GM12878 (cell line): ENCODE data around the gene PCARE. TPM values are rescaled to one million over a fixed set of nuclear protein-coding genes. Genes with fewer than 3 reads are reported as not detected.

Source experiments
- ATAC-seq: fragments of 200-7000 bp; cut with Tn5 transposase; 3 replicates; pipeline ENCODE4 v1.9.1; 2020; ENCODE audit warnings: mild to moderate bottlenecking, moderate library complexity
- BruUV-seq: library from RNA; stranded (reverse); fragments of 400-500 nt; replicated peaks from 2 replicates; lab custom pipeline; 2021; lab: Mats Ljungman, UMichigan
- CTCF ChIA-PET: fragments of 300-600 bp; sonication (Branson Sonifier 250); formaldehyde crosslinking; extraction: SDS; loops from one replicate; lab custom pipeline; 2021; ENCODE audit warnings: inconsistent platforms; lab: Yijun Ruan, JAX
- POLR2A ChIA-PET: fragments of 350-600 bp; formaldehyde crosslinking; extraction: SDS; loops from one replicate; lab custom pipeline; 2021; ENCODE audit warnings: inconsistent platforms; lab: Charles Lee
- RAD21 ChIA-PET: fragments of 300-600 bp; sonication (Branson Sonifier 250); formaldehyde crosslinking; loops from one replicate; lab custom pipeline; 2023; ENCODE audit warnings: antibody characterized with exemption; ENCODE audit not compliant: unreplicated experiment; lab: Charles Lee
- SMC1A ChIA-PET: fragments of 300-600 bp; sonication (Branson Sonifier 250); formaldehyde crosslinking; loops from one replicate; lab custom pipeline; 2023; ENCODE audit not compliant: unreplicated experiment, uncharacterized antibody; lab: Charles Lee
- DNase-seq: peaks from one replicate; pipeline ENCODE4 v3.0.0-alpha.2; 2011; ENCODE audit warnings: low read depth, low spot score
- FAIRE-seq: peaks from 3 replicates; lab custom pipeline; 2011; peaks lifted over from hg19 to GRCh38; lab: Jason Lieb, UNC
- H2AFZ ChIP-seq: 2 replicates; pipeline ENCODE4 v1.6.0; 2011; ENCODE audit warnings: low read depth, low read length, control low read depth; ENCODE audit not compliant: control insufficient read depth
- H3K27ac ChIP-seq: 2 replicates; pipeline ENCODE4 v1.5.1; 2011; ENCODE audit warnings: control low read depth; ENCODE audit not compliant: control insufficient read depth, insufficient read depth
- H3K27me3 ChIP-seq, 2 experiments: replicated peaks in 1 of 2; 2 replicates each; pipeline versions ENCODE4 v1.6.0 to v1.6.1; 2011; ENCODE audit warnings: low read length in 1 of 2; ENCODE audit not compliant: control insufficient read depth in 2 of 2, insufficient read depth in 2 of 2
- H3K36me3 ChIP-seq, 2 experiments: 2 replicates each; pipeline ENCODE4 v1.5.1; 2011; ENCODE audit warnings: low read length in 1 of 2; ENCODE audit not compliant: control insufficient read depth in 2 of 2, insufficient read depth in 2 of 2
- H3K4me1 ChIP-seq: 2 replicates; pipeline ENCODE4 v1.6.1; 2011; ENCODE audit warnings: mild to moderate bottlenecking, low read length, moderate library complexity, mixed read lengths; ENCODE audit not compliant: control insufficient read depth, insufficient read depth
- H3K4me2 ChIP-seq: 2 replicates; pipeline ENCODE4 v1.6.0; 2011; ENCODE audit warnings: control low read depth; ENCODE audit not compliant: control insufficient read depth, insufficient read depth
- H3K4me3 ChIP-seq: fragments of 200-600 bp; sonication (generic); 2 replicates; pipeline ENCODE4 v1.5.1; 2016
- H3K79me2 ChIP-seq: 2 replicates; pipeline ENCODE4 v1.6.0; 2011; ENCODE audit warnings: low read length; ENCODE audit not compliant: control insufficient read depth, insufficient read depth
- H3K9ac ChIP-seq: 2 replicates; pipeline ENCODE4 v1.8.0; 2011; ENCODE audit warnings: low read length, control low read depth, mixed read lengths; ENCODE audit not compliant: control insufficient read depth, insufficient read depth
- H3K9me3 ChIP-seq: replicated peaks from 3 replicates; pipeline ENCODE4 v1.5.1; 2011; ENCODE audit warnings: mild to moderate bottlenecking, low read length; ENCODE audit not compliant: control insufficient read depth, insufficient read depth
- H4K20me1 ChIP-seq: 2 replicates; pipeline ENCODE4 v1.6.0; 2011; ENCODE audit not compliant: control insufficient read depth, insufficient read depth
- BACH1 ChIP-seq: fragments of 450-650 bp; IDR thresholded peaks from 2 replicates; pipeline ENCODE4 v1.6.1; 2017; ENCODE audit warnings: mild to moderate bottlenecking, borderline replicate concordance
- BMI1 ChIP-seq: fragments of 450-650 bp; IDR thresholded peaks from 2 replicates; pipeline ENCODE4 v1.6.1; 2016; ENCODE audit warnings: mild to moderate bottlenecking, moderate library complexity, borderline replicate concordance
- IRF4 ChIP-seq: IDR thresholded peaks from 2 replicates; pipeline ENCODE4 v1.6.1; 2011; ENCODE audit warnings: low read depth, low read length
- KDM1A ChIP-seq: fragments of 200-600 bp; sonication (generic); IDR thresholded peaks from 2 replicates; pipeline ENCODE4 v1.6.1; 2016; ENCODE audit warnings: borderline replicate concordance
- MEF2B ChIP-seq: fragments of 450-650 bp; IDR thresholded peaks from 2 replicates; pipeline ENCODE4 v1.6.1; 2018; ENCODE audit warnings: mild to moderate bottlenecking, moderate library complexity; ENCODE audit not compliant: partially characterized antibody, poor library complexity, severe bottlenecking
- NFYA ChIP-seq: IDR thresholded peaks from 2 replicates; pipeline ENCODE4 v1.6.1; 2011; ENCODE audit warnings: low read depth, mild to moderate bottlenecking, low read length, improper control_type of control experiment, borderline replicate concordance
- NR2F1 ChIP-seq: fragments of 450-650 bp; conservative IDR thresholded peaks from 2 replicates; pipeline ENCODE4 v1.6.1; 2017; ENCODE audit warnings: mild to moderate bottlenecking
- POU2F2 ChIP-seq: IDR thresholded peaks from 3 replicates; pipeline ENCODE4 v1.6.1; 2011; ENCODE audit warnings: low read depth, mild to moderate bottlenecking, low read length, borderline replicate concordance
- RAD51 ChIP-seq: fragments of 450-650 bp; IDR thresholded peaks from 2 replicates; pipeline ENCODE4 v1.6.1; 2016; ENCODE audit warnings: moderate library complexity, mild to moderate bottlenecking, inconsistent platforms
- SP1 ChIP-seq: IDR thresholded peaks from one replicate; pipeline ENCODE4 v1.6.1; 2011; ENCODE audit warnings: low read depth, low read length
- SPI1 ChIP-seq: IDR thresholded peaks from 2 replicates; pipeline ENCODE4 v1.6.1; 2011; ENCODE audit warnings: low read depth, mild to moderate bottlenecking, low read length, moderate library complexity, borderline replicate concordance; ENCODE audit not compliant: insufficient read depth
- ZZZ3 ChIP-seq: IDR thresholded peaks from 2 replicates; pipeline ENCODE4 v1.6.1; 2011; ENCODE audit warnings: low read depth; ENCODE audit not compliant: control insufficient read depth, insufficient read length
- whole genome bisulfite sequencing: methylation state at CpG from one replicate; pipeline ENCODE4 v1.1.6; 2016; ENCODE audit warnings: low lambda C conversion rate; ENCODE audit not compliant: insufficient replicate concordance, insufficient coverage; ENCODE audit errors: missing lambda C conversion rate; 5-methylcytosine and 5-hydroxymethylcytosine counted together
- in situ Hi-C: fragments of 300-500 bp; cut with MboI; formaldehyde crosslinking; loops from 9 replicates; pipeline ENCODE4 v1.14.3; 2018; ENCODE audit warnings: mixed read lengths
- intact Hi-C: fragments of 100-400 bp; cut with micrococcal nuclease; formaldehyde crosslinking; loops from one replicate; pipeline ENCODE4 v1.14.2; 2022; ENCODE audit not compliant: unreplicated experiment
- polyA plus RNA-seq, 11 experiments: library from polyadenylated mRNA; depleted of rRNA in 4 of 11; unstranded in 6 of 11; stranded (reverse) in 5 of 11; fragments of >200 nt; fragmentation: Nextera tagmentation in 4 of 11; fragmentation: Illumina TruSeq in 1 of 11; extraction: Ambion mirVana in 4 of 11; extraction: Trizol in 1 of 11; gene quantifications; 1 replicate in 1 of 11; 2 replicates in 10 of 11; pipeline versions ENCODE4 v1.2.1 to v1.2.3, GENCODE V29; 2011 to 2016; ENCODE audit warnings: inconsistent platforms in 2 of 11, missing spikeins in 2 of 11, low read depth in 1 of 11
- total RNA-seq, 4 experiments: library from RNA; depleted of rRNA in 3 of 4; stranded (reverse); fragments of >200 nt in 3 of 4; fragmentation: Illumina TruSeq in 1 of 4; extraction: Trizol in 1 of 4; gene quantifications; 2 replicates each; pipeline versions ENCODE4 v1.2.1 to v1.2.3, GENCODE V29; 2013 to 2021
- TF ChIP-seq, protein P1 (sequence below): IDR thresholded peaks from 2 replicates; pipeline ENCODE4 v1.6.1; 2011; ENCODE audit warnings: borderline replicate concordance, low read depth, mild to moderate bottlenecking, moderate library complexity, mixed read lengths, low read length; ENCODE audit not compliant: insufficient read depth; ENCODE audit errors: extremely low read length
- TF ChIP-seq, protein P2 (sequence below): IDR thresholded peaks from 2 replicates; pipeline ENCODE4 v1.6.1; 2012; ENCODE audit warnings: low read depth, low read length, improper control_type of control experiment

PCARE gene
- total and polyA plus RNA-seq, 10 of the 15 experiments (the other 5 are each of a cell fraction or from before 2014, with no cell fraction given): 0.04 to 0.08 (median 0.06) TPM; not detected in 5

DNA sequence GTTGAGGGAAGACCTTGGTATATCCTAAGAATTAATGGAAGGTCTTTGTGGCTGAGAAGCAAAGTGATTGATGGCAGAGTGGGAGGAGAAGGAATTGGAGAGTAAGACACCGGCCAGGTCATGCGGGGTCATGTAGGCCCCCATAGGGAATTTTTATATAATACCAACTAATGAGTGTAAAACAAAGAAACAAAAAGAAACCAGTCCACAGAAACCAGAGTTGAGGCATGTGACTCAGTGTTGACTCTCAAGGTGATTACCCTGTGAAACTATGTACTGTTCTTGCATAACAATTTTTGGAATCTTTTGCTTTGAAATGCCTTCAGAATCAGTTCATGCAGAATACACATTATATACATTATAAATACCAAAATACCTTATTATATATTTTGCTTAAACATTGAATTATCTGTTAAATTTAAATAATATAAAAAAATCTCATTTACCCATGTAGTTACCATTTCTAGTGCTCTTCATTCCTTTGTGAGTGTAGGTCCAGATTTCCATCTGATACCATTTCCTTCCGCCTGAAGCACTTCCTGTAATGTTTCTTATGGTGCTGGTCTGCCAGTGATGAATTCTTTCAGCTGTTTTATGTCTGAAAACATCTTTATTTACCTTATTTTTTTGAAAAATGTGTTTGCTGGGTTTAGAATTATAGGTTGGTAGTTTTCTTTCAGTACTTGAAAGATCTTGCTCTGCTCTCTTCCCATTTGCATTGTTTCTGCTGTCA lies 49.5 kb upstream of the PCARE start:
- ChIA-PET SMC1A (no interaction called here), POLR2A (no interaction called here), RAD21 (no interaction called here), CTCF (interaction anchor here (0.8 kb wide), 1 partner anchor 18 kb away, joined by 3 read pairs; no protein-coding TSS in a partner anchor)
- no peaks in the 10 kb centered on the region for H4K20me1 ChIP-seq
- intact Hi-C loops: no loop called here
- peaks cover 6% of the 10 kb centered on the region; the same call in 2 of the 3 replicates for H3K9me3 ChIP-seq
- H3K4me2 ChIP-seq: no peak overlapping the region
- BruUV-seq: no TSS peak
- H3K4me3 ChIP-seq: no peak overlapping the region
- peaks cover 0 to 8% of the 10 kb centered on the region in 2 experiments; a peak in 3 of 4 replicates for H3K36me3 ChIP-seq
- in situ Hi-C loops: no loop called here
- no peak overlapping the region for H3K9ac ChIP-seq
- H3K27me3 ChIP-seq: no peaks in the 10 kb centered on the region
- 96% methylated on average over 3 of the region's 3 CpGs for WGBS
- H3K27ac ChIP-seq: no peak overlapping the region
- no peak for TF ChIP-seq SP1
- peak; percentile 28 for TF ChIP-seq MEF2B
- TF ChIP-seq IRF4: no peak
- ATAC-seq (no peak), FAIRE-seq (no peak), DNase-seq (no peak)
- no peak overlapping the region for H2AFZ ChIP-seq
- H3K79me2 ChIP-seq: peaks cover 2% of the 10 kb centered on the region
- H3K4me1 ChIP-seq: no peaks in the 10 kb centered on the region

DNA sequence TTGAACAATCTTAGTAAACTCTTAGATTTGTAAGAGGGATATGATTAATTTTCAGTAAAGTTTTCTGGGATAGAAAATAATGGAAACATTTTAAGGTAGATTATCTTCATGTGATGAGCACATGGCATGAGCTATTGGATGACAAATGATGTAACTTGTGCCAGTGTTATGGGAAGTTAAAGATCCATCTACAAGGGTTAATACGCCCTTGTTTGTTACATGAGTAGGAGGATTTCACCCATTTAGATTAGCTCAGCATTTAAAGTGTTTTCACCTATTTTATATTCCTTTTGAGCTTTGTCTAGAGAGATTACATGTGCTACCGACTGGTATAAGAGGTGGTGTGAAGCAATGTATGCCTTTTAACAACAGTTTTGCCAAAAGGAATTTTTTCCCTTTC lies 46.5 kb upstream of the PCARE start:
- BruUV-seq: no TSS peak
- no peak overlapping the region for H3K4me3 ChIP-seq
- intact Hi-C loops: no loop called here
- peaks cover 0 to 8% of the 10 kb centered on the region in 2 experiments; a peak in 3 of 4 replicates for H3K36me3 ChIP-seq
- no peak overlapping the region for H3K4me2 ChIP-seq
- in situ Hi-C loops: no loop called here
- no peak for ATAC-seq
- peaks cover 6% of the 10 kb centered on the region; the same call in 2 of the 3 replicates for H3K9me3 ChIP-seq
- H2AFZ ChIP-seq: no peak overlapping the region
- WGBS: 100% methylated on average over 2 of the region's 2 CpGs
- ChIA-PET CTCF (interaction anchor here (1.7 to 5.9 kb wide), 2 partner anchors 9 to 12 kb away, joined by 8 to 39 read pairs; no protein-coding TSS in a partner anchor), POLR2A (interaction anchor here (1.9 kb wide), 1 partner anchor 9 kb away, joined by 9 read pairs; no protein-coding TSS in a partner anchor), SMC1A (interaction anchor here (0.8 to 6.7 kb wide), 4 partner anchors 9 to 56 kb away, joined by 3 to 73 read pairs (median 21); no protein-coding TSS in a partner anchor), RAD21 (interaction anchor here (0.8 to 2.9 kb wide), 2 partner anchors 9 to 38 kb away, joined by 3 to 17 read pairs; no protein-coding TSS in a partner anchor)
- no peak overlapping the region for H3K9ac ChIP-seq
- no peak for DNase-seq
- no peak overlapping the region for H3K27ac ChIP-seq
- H4K20me1 ChIP-seq: no peaks in the 10 kb centered on the region
- no peak for FAIRE-seq
- H3K27me3 ChIP-seq: no peaks in the 10 kb centered on the region
- H3K79me2 ChIP-seq: peaks cover 18% of the 10 kb centered on the region
- H3K4me1 ChIP-seq: peaks cover 8% of the 10 kb centered on the region; the same call in 1 of the 2 replicates
- TF ChIP-seq KDM1A (no peak), BMI1 (no peak), SPI1 (no peak), BACH1 (no peak), NFYA (no peak), POU2F2 (no peak), MEF2B (no peak), RAD51 (no peak), NR2F1 (no peak), IRF4 (no peak), ZZZ3 (no peak)
- TF ChIP-seq, protein P1, sequence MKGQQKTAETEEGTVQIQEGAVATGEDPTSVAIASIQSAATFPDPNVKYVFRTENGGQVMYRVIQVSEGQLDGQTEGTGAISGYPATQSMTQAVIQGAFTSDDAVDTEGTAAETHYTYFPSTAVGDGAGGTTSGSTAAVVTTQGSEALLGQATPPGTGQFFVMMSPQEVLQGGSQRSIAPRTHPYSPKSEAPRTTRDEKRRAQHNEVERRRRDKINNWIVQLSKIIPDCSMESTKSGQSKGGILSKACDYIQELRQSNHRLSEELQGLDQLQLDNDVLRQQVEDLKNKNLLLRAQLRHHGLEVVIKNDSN: no peak
- TF ChIP-seq, protein P2, sequence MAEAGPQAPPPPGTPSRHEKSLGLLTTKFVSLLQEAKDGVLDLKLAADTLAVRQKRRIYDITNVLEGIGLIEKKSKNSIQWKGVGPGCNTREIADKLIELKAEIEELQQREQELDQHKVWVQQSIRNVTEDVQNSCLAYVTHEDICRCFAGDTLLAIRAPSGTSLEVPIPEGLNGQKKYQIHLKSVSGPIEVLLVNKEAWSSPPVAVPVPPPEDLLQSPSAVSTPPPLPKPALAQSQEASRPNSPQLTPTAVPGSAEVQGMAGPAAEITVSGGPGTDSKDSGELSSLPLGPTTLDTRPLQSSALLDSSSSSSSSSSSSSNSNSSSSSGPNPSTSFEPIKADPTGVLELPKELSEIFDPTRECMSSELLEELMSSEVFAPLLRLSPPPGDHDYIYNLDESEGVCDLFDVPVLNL: no peak
